GM10266 (cell line): ENCODE measurements around the gene BIRC5.

Source experiments
- DNase-seq: peaks from one replicate; pipeline ENCODE4 v3.0.0; 2012; ENCODE audit errors: extremely low spot score
- CTCF ChIP-seq: IDR thresholded peaks from 2 replicates; pipeline ENCODE4 v1.5.1; 2012; ENCODE audit warnings: mild to moderate bottlenecking, low read depth; ENCODE audit not compliant: control insufficient read depth, insufficient read depth; ENCODE audit errors: missing control alignments

Gene BIRC5

GRCh38 chr17:78266231-78266631 lies 52.2 kb downstream of the BIRC5 start:
- no peak for DNase-seq
- TF ChIP-seq CTCF = no peak

- DNase-seq = no peak
- TF ChIP-seq CTCF = no peak
These were observed 52.7 kb downstream of the BIRC5 start for GRCh38 chr17:78266771-78267170.

GRCh38 chr17:78267253-78268073 lies 53.4 kb downstream of the BIRC5 start:
- no peak for TF ChIP-seq CTCF
- DNase-seq = no peak

- DNase-seq = no peak
These were observed 54.3 kb downstream of the BIRC5 start for GRCh38 chr17:78268191-78268874.

GRCh38 chr17:78268951-78269905 lies 55.2 kb downstream of the BIRC5 start:
- DNase-seq = no peak
- TF ChIP-seq CTCF = no peak

More at GRCh38 chr17:78268191-78268874, 54.3 kb downstream of the BIRC5 start:
- TF ChIP-seq CTCF = no peak

- TF ChIP-seq CTCF = no peak
- no peak for DNase-seq
These were observed 55.9 kb downstream of the BIRC5 start for GRCh38 chr17:78269955-78270381.
